NCI-H446 treated with DMSO at 0.1 percent for 48 hours (cell line): ENCODE measurements around the gene RAB5B.
"Not testable (repeated sequence)": the region's sequence is repeated elsewhere in the genome, so short reads cannot be mapped to it uniquely, and the experiment has no call there.

Source experiments
- DNase-seq: peaks from one replicate; lab custom pipeline; 2025; lab: John Stamatoyannopoulos, UW

RAB5B gene

DNA sequence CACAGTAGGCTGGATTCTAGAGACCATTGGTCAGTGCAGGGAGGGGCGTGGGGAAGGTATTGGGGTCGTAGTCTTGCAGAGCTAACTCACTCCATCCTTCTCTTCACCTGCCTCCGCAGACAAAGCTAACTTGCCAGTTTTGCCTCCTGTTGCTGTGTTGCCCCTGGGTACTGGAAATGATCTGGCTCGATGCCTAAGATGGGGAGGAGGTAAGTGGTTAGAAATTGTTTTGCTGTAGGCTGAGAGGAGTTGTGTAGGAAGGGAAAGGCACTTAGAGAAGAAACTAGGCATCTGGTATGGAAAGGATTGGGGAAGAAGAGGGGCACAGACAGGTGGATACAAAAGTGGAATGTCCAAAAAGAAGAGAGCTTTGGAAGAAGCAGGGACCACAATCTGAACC is 31.8 kb upstream of the RAB5B start:
- DNase-seq = no peak

DNA sequence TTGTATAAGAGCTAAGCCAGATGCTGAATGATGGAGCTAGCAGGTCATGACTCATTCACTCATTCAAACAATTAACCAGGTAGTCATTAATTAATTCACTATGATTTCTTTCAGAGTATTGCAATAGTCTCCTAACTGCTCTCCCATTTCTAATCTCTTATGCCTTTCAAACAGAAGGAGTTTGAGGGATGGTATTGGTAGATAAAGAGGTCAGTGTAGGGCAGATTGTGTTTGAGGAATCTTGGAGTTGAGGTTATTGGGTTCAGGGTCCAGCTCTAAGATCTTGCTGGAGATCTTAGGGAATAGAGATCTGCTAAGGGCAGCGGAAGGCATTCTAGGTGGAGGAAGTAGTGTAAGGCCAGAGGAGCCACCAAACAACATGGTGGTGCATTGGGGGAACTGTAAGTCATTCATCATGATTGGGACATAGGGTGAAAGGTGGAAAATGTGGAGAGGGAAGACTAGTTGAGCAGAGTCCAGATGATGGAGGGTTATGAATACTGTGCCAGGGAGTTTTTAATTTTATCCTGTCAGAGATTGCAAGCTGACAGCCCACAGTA is 31.2 kb upstream of the RAB5B start:
- no peak for DNase-seq

DNA sequence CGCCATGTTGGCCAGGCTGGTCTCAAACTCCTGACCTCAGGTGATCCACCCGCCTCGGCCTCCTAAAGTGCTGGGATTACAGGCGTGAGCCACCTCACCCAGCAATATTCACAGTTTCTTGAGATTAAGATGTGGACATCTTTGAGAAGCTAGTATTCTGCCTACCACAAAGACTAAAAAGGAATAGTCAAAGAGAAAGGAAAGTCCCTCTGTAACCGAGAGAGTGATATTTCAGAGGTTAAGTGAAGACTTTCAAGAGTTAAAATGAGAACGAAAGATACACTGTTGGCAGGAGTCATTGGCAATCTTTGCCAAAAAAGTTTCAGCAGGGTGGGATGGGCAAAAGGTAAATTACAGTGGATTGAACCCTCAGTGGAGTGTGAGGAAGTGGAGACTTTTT is 27.3 kb upstream of the RAB5B start:
- no peak for DNase-seq

DNA sequence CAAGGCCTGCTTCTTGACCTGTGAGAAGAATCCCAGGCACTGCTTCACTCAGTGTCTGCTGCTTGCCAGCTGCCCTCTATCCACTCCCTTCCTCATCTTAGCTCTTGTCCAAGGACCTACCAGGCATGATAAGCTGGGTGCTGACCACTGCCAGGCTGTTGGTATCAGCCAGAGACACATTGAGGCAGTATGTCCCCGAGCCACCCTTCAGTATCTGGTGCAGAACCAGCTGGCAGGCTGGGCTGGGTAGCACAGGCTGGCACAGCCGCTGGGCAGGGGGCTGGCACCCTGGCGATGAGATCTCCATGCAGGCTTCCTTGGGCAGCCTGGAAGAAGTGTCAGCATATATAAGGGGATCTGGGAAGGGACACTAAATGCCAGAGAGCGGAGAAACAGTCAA is 18.5 kb upstream of the RAB5B start:
- no peak for DNase-seq

DNA sequence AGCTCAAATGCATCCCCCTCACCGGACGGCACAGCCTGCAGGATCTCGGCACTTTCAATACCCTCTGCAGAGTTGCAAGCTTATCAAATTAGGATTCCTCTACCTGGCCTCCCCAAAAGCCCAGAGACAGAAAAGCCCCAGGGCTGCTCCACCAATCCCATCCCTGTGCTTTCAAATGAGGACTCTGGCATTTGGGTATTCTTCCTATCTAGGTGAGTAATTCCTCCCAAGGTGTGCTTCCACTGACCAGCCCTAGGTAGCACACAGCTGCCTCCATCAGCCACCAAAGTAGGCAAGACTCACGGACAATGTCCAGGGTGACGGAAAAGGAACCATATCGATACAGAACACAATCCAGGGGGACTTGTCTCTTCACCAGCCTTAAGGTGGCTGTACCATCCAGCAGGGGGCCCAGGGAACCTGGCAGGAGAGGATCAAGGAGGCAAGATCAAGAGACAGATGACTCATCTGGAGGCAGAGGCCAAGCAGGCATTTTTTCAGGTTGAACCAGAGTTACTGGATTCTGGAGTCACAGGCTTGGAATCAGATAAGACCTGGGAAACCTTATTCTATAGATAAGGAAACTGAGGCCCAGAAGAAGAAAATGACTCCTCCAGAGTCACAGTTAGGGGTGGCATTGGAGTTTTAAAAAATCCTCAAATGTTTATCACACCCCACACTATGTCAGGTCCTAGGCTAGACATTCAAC is 17.9 kb upstream of the RAB5B start:
- no peak for DNase-seq

DNA sequence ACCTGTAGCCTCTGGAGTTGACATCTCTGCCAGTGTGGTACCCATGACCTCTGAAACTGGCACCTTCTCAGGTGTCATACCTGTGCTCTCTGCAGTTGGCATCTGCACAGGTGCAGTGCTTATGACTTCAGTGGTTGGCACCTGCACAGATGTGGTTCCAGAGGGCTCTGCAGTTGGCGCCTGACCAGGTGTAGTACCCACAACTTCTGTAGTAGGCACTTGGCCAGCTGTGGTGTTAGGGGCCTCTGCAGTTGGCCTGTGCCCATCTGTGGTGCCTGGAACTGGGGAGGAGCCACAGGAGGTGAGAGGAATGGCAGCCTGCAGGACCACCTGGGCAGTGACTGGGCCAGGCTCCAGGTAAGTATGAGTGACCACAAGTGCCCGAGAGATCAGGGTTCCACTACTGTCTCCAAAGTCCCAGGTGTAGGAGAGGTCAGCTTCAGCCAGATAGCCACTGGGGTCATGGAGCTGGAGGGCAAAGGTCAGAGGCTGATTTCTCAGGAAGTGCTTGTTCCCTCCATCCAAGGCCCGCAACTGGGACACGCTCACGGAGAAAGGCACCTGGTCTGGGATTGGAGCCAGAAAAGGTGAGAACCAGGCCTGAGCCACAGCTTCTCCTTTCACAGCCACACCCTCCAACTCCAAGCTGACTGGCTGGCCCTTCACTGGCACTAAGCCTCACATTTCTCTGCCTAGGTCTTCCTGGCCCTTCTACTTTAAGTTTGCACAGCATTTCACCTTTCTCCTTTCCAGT is 16.6 kb upstream of the RAB5B start:
- no peak for DNase-seq

DNA sequence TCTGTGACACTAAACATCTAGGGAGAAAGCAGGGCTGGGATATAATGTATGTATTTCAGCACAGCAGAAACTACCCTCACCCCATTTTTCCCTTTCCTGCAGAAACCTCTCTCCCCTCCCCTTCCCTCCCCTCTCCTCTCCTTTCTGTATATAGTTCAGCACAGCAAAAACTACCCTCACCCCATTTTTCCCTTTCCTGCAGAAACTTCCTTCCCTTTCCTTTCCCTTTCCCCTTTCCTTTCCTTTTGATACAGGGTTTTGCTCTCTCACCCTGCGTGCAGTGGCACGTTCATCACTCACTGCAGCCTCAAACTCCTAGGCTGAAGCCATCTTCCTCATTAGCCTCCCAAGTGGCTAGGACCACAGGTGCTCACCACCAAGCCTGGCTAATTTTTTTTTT is 10.1 kb upstream of the RAB5B start:
- DNase-seq = no peak

DNA sequence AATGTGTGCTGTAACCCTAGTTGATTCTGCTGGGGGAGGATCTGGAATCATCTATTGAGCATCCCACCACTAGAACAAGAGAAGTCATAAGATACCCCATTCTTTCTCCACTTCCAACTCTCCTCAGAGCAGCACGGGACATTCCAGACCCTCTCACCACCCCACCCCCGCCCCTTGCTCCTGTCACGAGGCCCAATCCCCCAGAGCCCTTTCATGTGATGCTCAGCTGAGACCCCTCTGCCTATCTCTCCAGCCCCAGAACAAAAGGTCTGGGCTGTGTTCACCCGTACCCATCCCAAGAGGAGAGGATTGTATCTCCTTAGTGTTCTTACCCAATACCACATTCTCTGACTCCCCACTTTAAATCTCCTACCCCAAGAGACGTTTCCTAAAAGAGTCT is 8.6 kb upstream of the RAB5B start:
- DNase-seq = no peak

DNA sequence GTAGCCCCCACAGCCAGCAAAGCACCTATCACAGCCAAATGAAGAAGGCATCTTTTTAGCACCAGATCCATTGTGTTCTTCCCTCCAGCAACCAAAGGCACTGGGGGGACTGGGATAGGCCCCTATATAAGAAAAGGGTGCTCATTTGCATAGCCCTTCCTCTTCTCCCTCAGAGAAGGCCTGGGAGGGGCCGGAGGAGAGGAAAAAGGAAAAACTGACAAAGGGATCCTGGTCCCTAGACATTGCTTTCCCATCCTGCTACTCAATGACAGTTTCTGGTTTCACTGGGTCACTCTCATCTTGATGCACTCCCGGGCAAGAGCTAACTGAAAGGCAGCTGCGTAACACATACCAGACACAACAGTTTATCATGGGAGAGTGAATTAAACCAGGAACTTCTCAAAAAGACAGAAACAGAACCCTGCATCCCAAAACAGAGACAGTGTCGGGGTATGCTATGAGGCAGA is 7.9 kb upstream of the RAB5B start, which contains the start of gene PMEL:
Gene PMEL, minus strand, starts transcription at position 102 of the 467 bp plus-strand sequence. Its CDS starts 31 bp downstream, at position 71.
- no peak for DNase-seq

DNA sequence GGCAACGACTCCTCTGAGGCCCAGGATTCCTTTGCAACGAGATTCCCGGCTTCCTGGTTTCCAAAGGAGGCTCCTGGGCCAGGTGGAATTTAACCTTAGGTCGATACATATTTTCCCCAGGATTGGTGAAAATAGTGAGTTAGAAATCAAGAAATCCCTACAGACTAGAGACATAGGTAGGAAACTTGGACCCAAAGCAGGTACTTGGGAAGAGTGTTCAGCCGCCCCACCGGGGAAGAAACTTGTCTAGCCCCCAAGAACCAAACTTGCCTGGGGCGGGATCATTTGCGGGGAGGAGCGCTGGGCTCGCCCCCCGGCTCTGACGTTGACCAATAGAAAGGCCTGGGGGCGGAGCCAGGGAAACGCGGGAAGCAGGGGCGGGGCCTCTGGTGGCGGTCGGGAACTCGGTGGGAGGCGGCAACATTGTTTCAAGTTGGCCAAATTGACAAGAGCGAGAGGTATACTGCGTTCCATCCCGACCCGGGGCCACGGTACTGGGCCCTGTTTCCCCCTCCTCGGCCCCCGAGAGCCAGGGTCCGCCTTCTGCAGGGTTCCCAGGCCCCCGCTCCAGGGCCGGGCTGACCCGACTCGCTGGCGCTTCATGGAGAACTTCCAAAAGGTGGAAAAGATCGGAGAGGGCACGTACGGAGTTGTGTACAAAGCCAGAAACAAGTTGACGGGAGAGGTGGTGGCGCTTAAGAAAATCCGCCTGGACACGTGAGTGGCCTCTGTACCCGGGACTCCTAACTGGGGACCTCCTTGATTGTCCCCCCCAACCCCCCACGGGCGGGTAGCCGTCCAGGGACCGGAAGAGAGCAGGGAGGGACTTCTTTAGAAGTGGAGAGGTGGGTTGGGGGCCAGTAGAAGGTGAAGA is 7.2 kb upstream of the RAB5B start, which contains the start of gene CDK2:
Gene CDK2, plus strand, starts transcription at position 423 of the 874 bp plus-strand sequence. Its CDS starts 179 bp downstream, at position 602.
- DNase-seq = peak; percentile 65

DNA sequence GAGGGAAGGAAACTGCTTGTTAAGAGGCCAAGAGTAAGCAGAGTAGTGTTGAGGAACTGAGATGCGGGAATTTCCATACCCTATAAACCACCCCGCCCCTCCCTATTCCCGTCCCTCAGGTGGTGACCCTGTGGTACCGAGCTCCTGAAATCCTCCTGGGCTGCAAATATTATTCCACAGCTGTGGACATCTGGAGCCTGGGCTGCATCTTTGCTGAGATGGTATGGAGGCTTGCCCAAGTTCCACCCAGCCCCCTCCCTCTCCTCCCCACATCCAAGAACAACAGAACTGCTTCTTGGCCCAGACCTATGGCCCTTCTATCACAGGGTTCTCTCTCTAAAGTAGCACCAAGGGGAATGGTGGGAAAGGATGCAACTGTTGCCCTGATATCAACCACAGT is 4.5 kb upstream of the RAB5B start:
- no peak for DNase-seq

DNA sequence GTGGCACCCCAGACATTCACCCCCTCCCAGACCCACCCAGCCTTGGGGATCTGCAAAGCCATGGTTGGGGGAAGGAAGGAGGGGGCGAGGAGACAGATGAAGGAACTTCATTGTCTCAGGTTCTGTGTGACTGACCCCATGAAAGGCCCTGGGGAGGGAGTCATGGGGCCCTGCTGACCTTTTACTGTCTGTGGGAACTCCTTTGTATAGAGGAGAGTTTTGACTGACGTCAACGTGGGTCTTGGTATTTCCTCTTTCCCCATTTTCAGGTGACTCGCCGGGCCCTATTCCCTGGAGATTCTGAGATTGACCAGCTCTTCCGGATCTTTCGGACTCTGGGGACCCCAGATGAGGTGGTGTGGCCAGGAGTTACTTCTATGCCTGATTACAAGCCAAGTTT is 3.1 kb upstream of the RAB5B start:
- DNase-seq = no peak

DNA sequence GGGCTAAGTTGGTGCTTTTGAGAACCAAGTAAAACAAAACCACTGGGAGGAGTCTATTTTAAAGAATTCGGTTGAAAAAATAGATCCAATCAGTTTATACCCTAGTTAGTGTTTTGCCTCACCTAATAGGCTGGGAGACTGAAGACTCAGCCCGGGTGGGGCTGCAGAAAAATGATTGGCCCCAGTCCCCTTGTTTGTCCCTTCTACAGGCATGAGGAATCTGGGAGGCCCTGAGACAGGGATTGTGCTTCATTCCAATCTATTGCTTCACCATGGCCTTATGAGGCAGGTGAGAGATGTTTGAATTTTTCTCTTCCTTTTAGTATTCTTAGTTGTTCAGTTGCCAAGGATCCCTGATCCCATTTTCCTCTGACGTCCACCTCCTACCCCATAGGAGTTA is 1.8 kb upstream of the RAB5B start:
- DNase-seq = no peak

DNA sequence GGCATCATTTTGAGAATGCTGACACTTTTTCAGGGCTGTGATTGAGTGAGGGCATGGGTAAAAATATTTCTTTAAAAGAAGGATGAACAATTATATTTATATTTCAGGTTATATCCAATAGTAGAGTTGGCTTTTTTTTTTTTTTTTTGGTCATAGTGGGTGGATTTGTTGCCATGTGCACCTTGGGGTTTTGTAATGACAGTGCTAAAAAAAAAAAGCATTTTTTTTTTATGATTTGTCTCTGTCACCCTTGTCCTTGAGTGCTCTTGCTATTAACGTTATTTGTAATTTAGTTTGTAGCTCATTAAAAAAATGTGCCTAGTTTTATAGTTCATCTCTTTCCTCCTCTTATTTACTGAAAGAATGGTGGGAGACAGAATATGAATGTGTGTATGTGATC is 1.4 kb upstream of the RAB5B start:
- DNase-seq = no peak

DNA sequence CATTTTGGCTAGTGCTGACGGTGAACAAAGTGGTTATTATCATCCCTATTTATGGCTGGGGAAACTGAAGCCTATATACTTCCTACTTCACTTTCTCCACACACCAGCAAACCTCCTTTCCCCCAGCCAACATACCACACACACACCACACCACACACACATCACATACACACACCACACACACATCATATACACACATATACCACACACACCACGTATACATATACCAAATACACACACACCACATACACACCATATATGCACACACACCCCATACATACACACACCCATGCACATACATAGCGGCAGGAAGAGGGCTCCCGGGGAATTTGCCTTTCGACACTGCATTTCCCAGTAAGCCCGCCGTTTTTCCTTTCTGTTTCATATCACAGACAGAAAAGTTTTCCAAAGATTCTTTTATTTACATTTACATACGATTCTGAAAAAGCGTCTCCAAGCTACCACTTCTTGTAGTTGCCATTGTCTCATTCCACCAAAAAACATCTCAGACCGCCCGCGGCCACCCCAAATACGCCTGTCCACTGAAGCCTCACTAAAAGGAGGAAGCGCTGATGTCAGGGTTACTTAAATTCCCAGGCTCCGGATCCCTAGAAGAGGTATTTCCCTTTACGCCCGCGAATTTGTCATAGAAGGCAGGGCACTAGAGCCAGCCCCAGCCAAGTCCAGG is 823 bp upstream of the RAB5B start:
- no peak for DNase-seq

DNA sequence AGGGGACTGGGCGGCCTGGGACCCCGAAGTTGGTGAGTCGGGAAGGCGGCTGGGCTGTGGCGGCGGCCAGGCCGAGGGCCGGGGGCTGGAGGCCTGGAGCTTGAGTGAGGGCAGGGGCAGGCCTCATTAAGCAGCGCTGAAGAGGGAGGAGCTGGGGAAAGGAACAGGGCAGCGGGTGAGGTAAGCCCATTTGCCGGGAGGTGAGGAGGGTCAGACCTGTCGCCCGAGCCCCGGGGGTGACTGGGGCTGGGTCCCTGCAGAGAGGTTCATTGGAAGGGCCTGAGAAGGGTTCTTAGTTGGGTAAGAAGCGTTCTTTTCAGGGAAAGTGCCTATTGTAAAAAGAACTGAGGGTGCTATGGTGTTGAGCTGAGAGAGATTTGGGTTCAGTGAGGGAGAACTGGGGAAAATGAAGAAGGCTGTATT is 441 bp downstream of the RAB5B start:
- no peak for DNase-seq

DNA sequence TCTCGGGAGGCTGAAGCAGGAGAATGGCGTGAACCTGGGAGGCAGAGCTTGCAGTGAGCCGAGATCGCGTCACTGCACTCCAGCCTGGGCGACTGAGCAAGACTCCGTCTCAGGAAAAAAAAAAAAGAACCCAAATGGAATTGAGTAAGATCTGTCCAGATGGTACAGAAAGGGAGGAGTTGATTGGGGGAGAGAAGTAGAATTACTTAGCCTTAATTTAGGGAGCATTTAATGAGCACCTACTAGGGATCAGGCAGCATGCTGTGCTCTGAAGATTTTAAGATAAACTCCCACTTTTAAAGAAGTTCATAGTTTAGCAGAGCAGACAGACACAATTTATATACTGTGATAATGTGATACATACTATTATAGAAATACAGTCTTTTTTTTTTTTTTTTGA is 4.5 kb downstream of the RAB5B start:
- DNase-seq = no peak

DNA sequence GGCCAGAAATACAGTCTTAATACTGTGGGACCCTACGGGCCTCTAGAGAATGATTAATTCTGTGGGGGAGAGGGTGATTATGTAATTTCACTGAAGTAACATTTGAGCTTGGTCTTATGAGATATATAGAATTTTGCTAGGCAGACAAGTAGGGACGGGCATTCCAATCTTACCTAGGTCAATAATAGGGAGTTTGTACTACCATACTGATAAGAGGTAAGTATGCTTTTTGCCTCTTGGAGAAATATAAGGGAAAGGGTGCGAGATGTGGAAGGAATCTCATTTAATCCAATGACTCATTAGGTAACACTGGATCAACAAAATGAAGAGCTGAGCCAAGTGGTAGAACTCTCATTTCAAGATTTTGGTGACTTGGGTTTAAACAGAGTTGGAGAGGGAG is 5.2 kb downstream of the RAB5B start:
- DNase-seq = no peak

DNA sequence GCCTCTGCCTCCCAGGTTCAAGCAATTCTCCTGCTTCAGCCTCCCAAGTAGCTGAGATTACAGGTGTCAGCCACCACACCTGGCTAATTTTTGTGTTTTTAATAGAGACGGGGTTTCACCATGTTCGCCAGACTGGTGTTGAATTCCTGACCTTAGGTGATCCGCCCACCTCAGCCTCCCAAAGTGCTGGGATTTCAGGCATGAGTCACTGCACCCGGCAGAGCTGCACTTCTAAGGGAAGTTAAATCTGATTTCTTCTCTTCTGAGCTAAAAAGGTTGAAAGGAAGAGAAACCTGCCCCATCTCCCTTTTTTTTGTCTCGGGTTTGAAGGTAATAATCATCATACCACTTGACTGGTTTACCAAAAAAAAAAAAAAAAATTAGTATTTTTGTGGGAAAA is 8.0 kb downstream of the RAB5B start:
- DNase-seq = not testable (repeated sequence)

DNA sequence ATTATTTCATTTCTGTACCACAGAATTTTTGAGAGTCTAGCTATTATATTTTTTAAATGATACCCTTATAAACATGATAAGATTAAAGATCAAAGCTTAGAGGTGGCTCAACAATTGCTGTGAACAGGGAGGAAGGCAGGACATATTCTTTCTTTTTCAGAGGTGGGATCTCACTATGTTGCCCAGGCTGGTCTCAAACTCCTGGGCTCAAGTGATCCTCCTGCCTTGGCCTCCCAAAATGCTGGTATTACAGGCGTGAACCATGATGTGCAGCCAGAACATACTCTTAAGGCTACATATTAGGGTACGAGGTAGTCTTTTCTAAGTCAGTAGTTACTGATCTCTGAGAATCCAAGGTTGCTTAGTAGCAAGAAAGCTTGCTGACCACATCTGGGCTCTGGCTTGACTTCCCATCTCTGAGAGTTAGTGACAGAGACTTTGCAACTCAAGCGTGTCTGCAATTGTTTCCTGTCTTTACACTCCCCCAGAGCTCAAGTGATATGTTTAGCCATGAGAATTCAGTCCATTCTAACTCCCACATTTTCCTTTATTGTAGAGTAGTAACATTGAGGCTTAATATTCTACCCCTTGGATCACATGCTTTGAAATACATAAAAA is 8.6 kb downstream of the RAB5B start:
- DNase-seq = no peak

DNA sequence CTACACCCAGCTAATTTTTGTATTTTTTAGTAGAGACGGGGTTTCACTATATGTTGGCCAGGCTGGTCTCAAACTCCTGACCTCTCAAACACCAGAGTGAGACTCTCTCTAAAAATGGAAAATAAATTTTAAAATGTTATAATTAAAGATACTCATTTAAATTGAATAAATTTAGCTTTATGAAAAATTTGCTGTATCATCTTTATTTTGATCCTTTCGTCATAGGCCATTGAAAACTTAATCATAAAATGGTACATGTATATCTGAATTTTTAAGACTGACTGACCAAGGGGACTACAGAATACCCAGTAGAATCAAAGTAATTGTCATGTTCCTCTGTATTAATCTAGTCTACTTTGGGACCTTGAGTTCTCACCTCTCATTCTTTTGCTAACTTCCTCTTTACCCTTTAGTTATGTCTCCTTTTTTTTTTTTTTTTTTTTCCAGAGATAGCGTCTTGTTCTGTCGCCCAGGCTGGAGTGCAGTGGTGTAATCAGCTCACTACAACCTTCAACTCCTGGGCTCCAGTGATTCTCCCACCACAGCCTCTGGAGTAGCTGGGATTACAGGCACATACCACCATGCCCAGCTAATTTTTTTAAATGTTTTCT is 9.5 kb downstream of the RAB5B start:
- no peak for DNase-seq
